HG03280 (cell line): ENCODE results near the gene SLC9A5.

Experiments used
- ATAC-seq: cut with Tn5 transposase; IDR thresholded peaks from one replicate; pipeline ENCODE4 v1.9.1; 2021; ENCODE audit warnings: mild to moderate bottlenecking, moderate library complexity; ENCODE audit not compliant: unreplicated experiment

Gene SLC9A5, protein sequence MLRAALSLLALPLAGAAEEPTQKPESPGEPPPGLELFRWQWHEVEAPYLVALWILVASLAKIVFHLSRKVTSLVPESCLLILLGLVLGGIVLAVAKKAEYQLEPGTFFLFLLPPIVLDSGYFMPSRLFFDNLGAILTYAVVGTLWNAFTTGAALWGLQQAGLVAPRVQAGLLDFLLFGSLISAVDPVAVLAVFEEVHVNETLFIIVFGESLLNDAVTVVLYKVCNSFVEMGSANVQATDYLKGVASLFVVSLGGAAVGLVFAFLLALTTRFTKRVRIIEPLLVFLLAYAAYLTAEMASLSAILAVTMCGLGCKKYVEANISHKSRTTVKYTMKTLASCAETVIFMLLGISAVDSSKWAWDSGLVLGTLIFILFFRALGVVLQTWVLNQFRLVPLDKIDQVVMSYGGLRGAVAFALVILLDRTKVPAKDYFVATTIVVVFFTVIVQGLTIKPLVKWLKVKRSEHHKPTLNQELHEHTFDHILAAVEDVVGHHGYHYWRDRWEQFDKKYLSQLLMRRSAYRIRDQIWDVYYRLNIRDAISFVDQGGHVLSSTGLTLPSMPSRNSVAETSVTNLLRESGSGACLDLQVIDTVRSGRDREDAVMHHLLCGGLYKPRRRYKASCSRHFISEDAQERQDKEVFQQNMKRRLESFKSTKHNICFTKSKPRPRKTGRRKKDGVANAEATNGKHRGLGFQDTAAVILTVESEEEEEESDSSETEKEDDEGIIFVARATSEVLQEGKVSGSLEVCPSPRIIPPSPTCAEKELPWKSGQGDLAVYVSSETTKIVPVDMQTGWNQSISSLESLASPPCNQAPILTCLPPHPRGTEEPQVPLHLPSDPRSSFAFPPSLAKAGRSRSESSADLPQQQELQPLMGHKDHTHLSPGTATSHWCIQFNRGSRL

DNA sequence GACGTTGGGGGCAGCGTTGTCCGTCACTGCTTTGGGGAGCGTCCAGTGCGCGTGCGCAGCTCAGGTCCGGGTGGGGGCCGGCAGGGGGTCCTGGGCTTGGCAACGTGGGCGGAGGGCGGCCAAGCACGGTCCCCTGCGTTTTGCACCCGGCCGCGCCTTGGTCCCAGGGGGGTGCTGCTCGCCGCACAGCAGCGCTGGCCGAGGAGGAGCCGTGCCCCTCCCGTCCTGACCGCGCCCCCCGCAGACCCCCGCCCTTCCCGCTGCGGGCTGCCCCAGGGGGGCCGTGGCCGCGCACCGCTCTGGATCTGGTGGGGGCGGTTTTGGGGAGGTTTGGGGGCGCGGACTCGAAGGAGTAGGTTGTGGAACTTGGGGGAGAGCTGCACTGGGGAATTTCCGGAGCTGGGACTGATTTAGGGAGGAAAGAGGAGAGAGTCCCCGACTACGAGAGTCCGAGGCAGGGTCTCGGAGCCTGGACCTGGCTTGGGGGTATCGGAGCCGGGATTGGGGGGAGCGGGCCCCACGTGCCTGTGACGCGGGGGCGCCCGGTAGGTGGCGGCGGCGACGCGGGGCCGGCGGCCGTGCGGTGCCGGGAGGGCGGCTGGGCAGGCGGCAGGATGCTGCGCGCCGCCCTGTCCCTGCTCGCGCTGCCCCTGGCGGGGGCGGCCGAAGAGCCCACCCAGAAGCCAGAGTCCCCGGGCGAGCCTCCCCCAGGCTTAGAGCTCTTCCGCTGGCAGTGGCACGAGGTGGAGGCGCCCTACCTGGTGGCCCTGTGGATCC is at the start of gene SLC9A5:
SLC9A5 (plus strand) TSS at position 579 of the 777 bp plus-strand sequence; CDS start at position 615, 36 bp downstream.
- ATAC-seq: no peak

GRCh38 chr16:67199011-67199807 is 49.6 kb upstream of the SLC9A5 start, which contains the start of gene ELMO3:
ELMO3 (plus strand) TSS chr16:67199131; CDS start chr16:67199327, 196 bp downstream.
- ATAC-seq: no peak

GRCh38 chr16:67199808-67200198 is 49.0 kb upstream of the SLC9A5 start:
- ATAC-seq: no peak

DNA sequence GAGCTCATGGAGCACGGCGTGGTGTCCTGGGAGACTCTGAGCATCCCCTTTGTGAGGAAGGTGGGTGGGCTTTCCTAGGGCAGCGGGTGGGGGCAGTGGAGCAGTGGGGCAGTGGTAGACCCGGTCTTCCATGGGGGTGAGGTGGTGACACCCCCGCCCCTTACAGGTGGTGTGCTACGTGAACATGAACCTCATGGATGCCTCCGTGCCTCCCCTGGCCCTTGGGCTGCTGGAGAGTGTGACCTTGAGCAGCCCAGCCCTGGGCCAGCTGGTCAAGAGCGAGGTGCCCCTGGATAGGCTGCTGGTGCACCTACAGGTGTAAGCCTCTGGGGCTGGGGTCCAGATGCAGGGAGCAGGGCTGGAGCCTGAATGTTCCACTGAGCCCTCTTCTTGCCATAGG is 48.3 kb upstream of the SLC9A5 start:
- no peak for ATAC-seq

DNA sequence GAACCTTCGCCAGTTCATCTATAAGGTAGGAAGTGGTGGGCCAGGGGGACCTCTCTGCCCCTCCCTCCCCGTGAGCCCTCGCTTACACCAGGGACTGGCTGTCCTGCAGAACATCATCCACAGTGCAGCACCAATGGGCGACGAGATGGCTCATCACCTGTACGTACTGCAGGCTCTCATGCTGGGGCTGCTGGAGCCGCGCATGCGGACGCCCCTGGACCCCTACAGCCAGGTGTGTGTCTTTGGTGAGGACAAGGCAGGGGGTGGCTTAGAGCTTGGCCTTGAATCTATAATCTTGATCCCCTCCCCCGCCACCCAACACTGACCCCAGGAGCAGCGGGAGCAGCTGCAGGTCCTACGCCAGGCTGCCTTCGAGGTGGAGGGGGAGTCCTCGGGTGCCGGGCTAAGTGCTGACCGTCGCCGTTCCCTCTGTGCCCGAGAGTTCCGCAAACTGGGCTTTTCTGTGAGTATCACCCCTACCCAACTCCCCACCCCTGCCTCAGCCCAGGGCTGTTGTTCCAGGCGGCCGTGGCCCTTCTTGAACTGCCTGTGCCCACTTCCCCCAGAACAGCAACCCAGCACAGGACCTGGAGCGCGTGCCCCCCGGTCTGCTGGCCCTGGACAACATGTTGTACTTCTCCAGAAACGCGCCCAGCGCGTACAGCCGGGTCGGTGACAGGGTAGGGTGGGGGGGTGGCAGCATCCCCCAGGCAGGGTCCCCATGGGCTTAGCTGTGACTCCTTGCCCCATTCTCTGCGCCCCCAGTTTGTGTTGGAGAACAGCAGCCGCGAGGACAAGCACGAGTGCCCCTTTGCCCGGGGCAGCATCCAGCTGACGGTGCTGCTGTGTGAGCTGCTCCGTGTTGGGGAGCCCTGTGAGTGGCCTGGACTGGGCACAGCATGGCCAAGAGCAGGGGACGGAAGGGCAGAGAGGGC is 47.1 kb upstream of the SLC9A5 start:
- ATAC-seq: no peak

GRCh38 chr16:67202426-67202825 is 46.4 kb upstream of the SLC9A5 start:
- no peak for ATAC-seq

DNA sequence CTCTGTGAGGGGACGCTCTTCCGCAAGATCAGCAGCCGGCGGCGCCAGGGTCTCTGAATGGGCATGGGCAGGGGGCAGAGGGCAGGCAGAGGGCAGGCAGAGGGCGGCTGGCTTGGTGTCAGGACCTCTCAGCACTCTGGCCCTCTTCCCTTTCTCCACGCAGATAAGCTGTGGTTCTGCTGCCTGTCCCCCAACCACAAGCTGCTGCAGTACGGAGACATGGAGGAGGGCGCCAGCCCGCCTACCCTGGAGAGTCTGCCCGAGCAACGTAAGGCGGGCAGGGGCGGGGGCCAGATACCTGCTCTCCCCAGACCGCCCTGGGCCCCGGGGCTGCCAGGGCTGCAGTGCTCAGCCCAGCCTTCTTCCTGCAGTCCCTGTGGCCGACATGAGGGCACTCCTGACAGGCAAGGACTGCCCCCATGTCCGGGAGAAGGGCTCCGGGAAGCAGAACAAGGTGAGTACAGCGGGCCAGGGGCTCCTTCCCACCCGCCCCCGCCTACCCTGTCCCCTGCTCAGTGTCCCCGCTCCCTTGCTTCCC is 45.8 kb upstream of the SLC9A5 start:
- ATAC-seq: no peak

- ATAC-seq: no peak
Measured at GRCh38 chr16:67204076-67204475, 44.7 kb upstream of the SLC9A5 start.

- ATAC-seq: no peak
Measured at GRCh38 chr16:67206129-67206837, 42.5 kb upstream of the SLC9A5 start.

GRCh38 chr16:67206838-67207248 is 41.9 kb upstream of the SLC9A5 start:
- ATAC-seq: no peak

DNA sequence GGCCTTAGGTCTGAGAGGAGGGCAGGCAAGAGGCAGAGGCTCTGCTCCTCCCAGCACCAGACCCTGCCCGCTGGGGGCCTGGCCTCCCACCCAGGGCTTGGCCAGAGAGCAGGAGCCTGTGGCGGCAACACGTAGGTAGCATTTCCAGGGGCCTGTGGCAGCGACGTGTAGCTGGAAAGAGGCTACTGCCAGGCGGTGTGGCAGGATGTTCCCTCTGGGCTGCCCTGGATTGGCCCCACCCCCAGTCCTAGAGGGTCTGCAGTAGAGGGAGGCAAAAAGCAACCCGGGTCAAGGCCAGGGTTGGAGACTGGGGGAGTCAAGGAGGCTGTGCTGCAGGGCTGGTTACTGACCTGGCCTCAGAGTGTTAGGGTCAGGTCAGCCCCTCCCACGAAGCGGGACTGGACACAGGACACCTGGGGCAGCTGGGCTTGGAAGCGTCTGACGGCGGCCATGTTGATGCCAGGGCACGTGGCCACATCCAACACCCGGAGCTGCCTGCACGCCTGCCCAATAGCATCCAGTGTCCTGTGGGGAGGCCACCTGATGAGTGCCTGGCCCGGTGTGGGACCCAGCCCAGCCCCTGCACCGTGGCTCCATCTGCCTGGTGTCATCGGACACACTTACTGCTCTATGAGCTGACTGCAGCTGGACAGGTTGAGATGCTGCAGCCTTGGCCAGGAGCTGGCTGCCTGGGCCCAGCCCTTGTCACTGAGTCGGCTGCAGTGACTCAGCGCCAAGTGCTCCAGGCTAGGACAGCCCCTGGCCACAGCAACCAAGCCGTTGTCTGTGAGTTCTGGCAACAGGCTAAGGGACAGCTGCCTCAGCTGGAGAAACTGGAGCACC is 41.3 kb upstream of the SLC9A5 start:
- no peak for ATAC-seq

DNA sequence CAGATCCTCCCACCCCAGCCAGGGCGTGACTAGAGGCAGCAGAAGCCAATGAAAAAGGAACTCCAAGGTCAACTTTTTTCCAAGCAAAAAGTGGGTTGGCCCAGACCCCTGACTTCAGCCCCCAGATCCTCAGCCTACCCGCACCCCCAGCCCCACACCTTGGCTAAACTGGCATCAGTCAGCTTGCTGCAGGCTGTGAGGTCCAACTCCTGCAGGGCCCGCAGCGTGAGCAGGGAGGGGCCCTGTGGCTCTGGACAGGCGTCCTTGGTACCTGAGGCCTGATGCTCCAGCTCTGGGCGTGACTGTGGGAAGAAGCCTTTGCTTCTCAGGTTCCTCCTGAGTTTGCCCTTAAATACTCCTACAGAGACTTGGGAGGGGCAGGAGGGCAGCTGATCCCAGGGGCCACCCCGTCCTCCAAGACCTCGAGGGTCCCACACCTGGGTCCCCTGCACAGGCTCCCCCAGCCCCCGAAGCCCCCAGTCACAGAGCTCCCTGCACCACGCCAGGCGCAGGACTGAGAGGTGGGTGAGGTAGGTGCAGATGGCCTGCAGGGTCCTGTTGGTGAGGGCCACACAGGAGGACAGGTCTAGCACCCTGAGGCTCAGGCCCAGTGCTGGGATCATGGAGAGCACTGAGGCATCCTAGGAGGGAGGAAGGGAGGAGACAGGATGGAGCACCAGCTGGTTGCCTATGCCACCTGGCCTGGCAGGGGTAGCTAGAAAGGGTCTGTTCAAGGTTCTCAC is 40.5 kb upstream of the SLC9A5 start:
- ATAC-seq: no peak

DNA sequence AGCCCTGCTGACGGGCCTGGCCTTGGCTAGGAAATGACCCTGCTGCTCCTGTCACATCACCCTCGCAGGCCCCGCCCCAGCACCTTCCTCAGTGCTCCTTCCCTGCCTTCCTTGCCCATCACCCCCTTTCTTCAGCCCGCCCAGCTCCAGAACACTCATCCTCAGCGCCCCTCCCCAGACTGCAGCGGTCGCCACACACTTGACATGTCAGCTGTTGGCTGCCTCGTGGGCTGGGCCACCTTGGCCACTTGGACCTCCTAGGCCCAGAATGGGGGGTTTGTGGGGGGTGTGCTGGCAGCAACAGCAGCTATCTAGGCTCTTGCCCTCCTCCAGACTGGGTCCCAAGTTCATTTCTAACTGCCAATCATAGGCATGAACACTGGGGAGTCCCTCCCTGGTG is 39.2 kb upstream of the SLC9A5 start:
- ATAC-seq: no peak

GRCh38 chr16:67210069-67210937 is 38.5 kb upstream of the SLC9A5 start:
- no peak for ATAC-seq

DNA sequence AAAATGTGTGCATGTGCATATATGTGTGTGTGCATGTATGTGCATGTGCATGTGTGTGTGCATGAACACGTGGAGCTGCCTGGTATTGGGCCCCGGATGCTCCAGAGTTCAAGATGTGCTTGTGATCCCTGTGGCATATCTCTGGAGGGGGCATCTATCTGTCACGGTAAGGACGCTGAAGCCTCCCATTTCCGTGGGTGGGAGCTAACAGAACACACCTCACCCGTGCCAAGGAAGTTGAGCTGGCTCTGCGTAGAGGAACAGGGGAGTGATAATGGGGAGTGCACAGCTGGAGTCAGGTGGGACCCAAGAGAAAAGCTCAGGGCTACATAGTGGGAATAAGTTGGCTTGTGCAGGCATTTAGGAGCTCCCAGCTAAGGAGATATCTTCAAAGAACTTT is 37.1 kb upstream of the SLC9A5 start:
- no peak for ATAC-seq

GRCh38 chr16:67212766-67213165 is 36.0 kb upstream of the SLC9A5 start:
- no peak for ATAC-seq
